HG03432 (cell line): ENCODE results near the gene PHKG1.
"Not testable (repeated sequence)": the region's sequence is repeated elsewhere in the genome, so short reads cannot be mapped to it uniquely, and the experiment has no call there.

ENCODE experiments used
- ATAC-seq: cut with Tn5 transposase; IDR thresholded peaks from one replicate; pipeline ENCODE4 v1.9.1; 2021; ENCODE audit warnings: mild to moderate bottlenecking, moderate library complexity; ENCODE audit not compliant: unreplicated experiment

PHKG1 gene

GRCh38 chr7:56083150-56083785 lies 9.5 kb downstream of the PHKG1 start:
- ATAC-seq, result no peak

DNA sequence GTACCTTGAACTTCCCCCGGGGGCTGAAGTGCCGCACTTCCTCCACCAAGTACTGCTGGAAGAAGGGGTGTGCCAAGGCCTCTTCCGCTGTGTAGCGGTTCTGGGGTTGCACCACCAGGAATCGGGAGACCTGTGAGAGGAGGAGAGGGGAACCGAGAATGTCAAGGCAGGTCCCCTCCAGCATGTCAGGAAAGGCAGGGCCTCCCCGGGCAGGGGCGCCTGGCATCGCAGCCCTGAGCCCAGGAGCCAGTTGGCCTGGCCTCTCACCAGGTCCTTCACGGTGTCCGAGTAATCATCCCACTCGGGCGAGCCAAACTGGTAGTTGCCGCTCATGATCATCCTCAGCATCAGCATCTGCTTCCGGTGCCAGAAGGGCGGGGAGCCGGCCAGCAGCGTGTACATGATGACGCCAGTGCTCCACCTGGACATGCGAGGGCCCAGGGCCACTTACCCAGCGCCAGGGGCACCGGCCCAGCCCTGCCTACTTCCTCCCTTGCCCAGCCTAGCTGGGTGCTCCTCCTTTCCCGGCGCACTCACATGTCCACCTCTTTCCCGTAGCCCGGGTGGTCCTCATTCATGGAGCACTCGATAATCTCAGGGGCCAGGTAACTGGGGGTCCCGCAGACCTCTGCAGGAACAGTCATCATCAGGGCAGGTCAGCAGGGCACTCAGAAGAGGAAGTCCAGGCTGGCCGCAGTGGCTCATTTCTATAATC lies 11.0 kb downstream of the PHKG1 start:
- ATAC-seq, result no peak

GRCh38 chr7:56080726-56081435 lies 11.9 kb downstream of the PHKG1 start:
- not testable (repeated sequence) for ATAC-seq

DNA sequence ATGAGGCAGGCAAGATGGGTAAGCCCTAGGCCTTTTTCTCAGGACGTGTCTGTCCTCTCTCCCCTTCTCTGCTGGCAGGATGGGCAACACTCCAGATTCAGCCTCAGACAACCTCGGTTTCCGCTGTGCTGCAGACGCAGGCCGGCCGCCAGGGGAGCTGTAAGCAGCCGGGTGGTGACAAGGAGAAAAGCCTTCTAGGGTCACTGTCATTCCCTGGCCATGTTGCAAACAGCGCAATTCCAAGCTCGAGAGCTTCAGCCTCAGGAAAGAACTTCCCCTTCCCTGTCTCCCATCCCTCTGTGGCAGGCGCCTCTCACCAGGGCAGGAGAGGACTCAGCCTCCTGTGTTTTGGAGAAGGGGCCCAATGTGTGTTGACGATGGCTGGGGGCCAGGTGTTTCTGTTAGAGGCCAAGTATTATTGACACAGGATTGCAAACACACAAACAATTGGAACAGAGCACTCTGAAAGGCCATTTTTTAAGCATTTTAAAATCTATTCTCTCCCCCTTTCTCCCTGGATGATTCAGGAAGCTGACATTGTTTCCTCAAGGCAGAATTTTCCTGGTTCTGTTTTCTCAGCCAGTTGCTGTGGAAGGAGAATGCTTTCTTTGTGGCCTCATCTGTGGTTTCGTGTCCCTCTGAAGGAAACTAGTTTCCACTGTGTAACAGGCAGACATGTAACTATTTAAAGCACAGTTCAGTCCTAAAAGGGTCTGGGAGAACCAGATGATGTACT lies 13.1 kb downstream of the PHKG1 start:
- ATAC-seq, result no peak

DNA sequence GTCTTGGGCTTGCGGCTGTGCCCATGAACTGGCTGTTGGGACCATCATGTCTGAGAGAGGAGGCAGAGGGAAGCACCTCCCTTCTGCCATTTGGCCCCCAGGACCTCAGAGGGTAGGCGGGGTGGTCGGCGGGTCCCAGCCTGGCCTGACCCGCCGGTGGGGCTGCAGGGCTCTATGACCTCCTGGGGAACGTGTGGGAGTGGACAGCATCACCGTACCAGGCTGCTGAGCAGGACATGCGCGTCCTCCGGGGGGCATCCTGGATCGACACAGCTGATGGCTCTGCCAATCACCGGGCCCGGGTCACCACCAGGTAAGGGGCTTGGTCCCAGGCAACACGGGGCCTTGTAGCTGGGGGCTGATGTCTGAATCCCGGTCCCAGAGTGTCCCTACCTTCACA lies 14.6 kb downstream of the PHKG1 start:
- no peak for ATAC-seq

DNA sequence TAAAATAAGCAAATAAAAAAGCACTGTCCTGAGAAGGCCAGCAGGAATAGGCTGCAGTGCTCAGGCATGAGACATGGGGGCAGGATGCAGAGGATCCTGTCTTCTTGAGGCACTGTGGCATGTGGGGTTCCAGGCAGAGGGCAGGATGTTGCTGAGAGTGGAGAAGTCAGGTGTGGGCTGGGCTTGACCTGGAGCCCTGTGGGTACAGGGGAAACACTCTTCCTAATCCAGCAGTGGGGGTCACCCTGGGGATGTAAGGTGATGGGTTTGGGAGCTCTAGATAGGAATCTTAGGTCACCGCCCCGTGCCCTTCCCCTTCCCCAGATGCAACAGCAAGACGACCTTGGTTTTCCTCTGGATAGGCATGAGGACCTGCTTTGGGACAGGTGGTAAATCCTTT lies 15.1 kb downstream of the PHKG1 start:
- no peak for ATAC-seq

DNA sequence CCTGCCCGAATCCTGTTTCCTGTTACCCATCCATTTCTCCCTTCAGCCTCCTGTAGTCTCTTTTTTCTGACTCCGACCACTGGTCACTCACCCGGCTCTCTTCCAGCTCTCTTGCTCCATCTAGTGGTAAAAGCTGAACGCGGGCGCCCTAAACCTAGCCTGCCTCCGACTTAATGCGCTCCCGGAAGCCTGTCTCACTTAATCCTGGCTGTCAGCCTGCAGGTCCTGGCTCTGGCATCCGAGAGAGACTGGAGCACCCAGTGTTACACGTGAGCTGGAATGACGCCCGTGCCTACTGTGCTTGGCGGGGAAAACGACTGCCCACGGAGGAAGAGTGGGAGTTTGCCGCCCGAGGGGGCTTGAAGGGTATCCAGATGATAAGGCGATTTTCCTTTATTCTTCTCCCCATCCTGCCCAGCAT lies 18.4 kb downstream of the PHKG1 start:
- peak; percentile 95 for ATAC-seq

GRCh38 chr7:56066376-56066775 lies 26.4 kb downstream of the PHKG1 start:
- not testable (repeated sequence) for ATAC-seq

DNA sequence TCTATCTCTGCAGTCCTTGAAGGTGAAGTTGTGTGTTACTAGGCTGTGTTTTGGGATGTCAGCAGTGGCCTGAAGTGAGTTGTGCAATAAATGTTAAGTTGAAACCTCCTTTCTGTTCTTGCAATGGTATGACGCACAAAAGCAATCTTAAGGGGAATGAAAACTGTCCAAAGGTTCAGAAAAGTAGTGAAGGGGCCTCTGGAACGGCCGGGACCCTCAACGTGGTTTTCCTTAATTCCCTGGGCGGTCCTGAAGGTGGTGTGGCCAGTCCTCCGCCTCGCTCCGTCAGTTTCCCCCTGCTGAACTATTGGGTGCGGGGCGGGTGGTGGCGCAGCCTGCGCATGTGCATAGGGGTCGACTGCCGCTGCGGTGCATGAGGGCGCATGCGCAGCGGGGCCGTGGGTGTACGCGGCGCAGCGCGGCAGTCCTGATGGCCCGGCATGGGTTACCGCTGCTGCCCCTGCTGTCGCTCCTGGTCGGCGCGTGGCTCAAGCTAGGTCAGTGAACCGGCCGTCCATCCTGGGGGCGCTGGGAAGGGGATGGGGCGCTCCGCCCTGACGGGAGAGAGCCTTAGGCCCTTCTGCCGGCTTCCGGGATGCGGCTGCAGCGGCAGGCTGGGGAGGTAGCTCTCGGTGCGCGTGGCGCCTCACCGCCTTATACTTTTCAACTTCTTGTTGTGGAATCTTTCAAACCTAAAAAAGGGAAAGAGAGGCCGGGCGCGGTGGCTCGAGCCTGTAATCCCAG lies 28.7 kb downstream of the PHKG1 start, which contains the start of gene SUMF2:
Gene SUMF2 (plus strand): TSS at position 405 of the 744 bp plus-strand sequence. CDS start 26 bp downstream, at position 431.
- ATAC-seq, result peak; percentile 92

DNA sequence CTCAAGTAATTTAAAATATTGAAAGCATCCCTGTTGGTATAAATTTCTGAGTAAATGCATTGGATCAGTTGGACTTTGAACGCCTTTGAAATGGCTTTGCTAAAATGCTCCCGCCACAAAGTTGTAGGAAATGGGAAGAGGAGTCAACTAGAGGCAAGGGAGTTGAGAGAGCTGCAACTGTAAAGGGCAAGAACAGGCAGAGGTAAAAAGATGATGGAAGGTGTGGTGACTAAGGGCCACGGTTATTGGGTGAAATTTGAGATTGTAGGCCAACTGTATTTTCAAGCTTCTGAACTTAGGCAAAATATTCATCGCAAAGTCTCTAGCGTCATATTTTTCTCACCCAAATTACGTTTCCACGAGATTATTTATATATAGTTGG lies 29.3 kb downstream of the PHKG1 start:
- no peak for ATAC-seq

DNA sequence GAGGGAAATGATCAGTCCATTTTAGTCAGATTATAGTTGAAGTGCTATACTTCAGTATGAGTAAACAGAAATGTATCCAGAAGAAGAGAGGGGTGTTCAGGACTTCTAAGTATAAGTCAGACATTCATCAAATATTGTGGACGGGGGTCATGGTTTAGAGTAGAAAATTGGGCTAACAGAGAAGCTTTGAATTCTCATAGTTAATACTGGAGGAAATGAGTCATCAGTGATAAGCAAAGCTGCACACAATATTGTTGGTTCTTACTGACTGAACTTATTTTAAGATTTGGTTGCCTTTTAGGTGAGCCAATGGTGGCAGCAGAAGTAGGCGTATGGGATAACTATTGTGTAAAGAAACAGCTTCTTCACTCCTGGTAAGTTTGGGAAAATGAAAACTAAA lies 30.4 kb downstream of the PHKG1 start:
- ATAC-seq, result no peak

DNA sequence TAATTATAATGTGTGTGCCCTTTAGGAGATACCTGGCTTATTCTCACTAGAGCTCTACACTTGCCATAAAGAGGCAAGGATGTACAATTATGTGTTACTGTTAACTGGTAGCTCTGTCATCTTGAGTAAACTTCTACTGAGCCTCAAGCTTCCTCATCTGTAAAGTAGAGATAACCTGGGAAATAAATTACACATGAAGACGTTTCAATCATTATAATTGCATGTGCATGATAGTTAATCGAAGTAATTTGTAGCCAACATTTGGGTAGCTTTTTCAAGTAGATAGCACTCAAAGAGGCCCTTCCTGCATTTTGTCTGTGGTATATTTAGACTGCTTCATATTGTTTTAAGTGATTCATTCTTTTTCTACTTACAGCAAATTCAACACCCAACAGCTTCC lies 38.8 kb downstream of the PHKG1 start:
- ATAC-seq, result no peak

GRCh38 chr7:56053379-56053778 lies 39.4 kb downstream of the PHKG1 start:
- ATAC-seq, result no peak

GRCh38 chr7:56051339-56052191 lies 41.2 kb downstream of the PHKG1 start, which contains the start of the genes CCT6A and PSPH:
Gene CCT6A, plus strand, starts transcription at chr7:56051765. Its CDS starts 84 bp downstream, at chr7:56051849.
Gene PSPH, minus strand, starts transcription at chr7:56051444. Its CDS starts 30,232 bp downstream, at chr7:56021212.
- peak; percentile 97 for ATAC-seq

DNA sequence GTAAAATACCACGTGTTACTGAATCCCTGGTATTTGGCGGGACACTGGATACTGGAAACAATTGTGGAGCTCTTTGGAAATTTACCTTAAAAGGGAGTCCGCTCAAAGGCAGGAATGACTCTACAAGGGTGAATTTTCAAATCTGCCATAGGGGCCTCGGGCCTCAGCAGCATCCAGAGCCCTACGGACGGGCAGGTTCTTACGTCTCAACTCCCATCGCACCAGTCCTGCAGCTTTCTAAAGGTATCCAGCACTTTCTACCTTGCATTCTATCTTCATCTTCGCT lies 41.8 kb downstream of the PHKG1 start:
- no peak for ATAC-seq

DNA sequence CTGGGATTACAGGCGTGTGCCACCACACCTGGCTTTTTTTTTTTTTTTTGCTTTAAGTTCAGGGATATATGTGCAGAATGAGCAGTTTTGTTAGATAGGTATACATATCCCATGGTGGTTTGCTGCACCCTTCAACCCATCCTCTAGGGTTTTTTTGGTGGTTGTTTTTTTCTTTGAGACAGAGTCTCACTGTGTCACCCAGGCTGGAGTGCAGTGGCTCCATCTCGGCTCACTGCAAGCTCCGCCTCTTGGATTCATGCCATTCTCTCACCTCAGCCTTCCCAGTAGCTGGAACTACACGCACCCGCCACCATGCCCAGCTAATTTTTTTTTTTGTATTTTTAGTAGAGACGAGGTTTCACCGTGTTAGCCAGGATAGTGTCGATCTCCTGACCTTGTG lies 44.0 kb downstream of the PHKG1 start:
- not testable (repeated sequence) for ATAC-seq

DNA sequence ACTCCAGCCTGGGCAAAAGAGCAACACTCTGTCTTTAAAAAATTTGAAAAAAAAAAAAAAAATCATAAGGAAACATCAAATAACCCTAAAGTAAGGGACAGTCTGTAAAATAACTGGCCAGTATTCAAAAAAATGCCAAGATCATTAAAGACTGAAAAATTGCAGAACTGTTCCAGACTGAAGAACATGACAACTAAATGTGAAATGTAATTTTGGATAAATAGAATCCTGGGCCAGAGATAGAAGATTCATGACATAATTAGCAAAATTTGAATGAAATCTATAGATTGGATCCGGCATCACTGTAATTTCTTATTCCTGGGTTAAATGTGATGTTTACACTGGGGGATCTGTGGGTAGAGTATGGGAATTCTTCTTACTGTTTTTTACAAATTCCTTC lies 44.5 kb downstream of the PHKG1 start:
- no peak for ATAC-seq

GRCh38 chr7:56047446-56048116 lies 45.2 kb downstream of the PHKG1 start:
- ATAC-seq, result not testable (repeated sequence)
